ENCODE data around the gene ITLN1. TPM values are rescaled to one million over a fixed set of nuclear protein-coding genes. Genes with fewer than 3 reads are reported as not detected.

Gene ITLN1
- total and polyA plus RNA-seq, 2 donors (not counting 3 experiments of a cell fraction or from before 2014, with no cell fraction given) = 0.12 TPM; not detected in 1

DNA sequence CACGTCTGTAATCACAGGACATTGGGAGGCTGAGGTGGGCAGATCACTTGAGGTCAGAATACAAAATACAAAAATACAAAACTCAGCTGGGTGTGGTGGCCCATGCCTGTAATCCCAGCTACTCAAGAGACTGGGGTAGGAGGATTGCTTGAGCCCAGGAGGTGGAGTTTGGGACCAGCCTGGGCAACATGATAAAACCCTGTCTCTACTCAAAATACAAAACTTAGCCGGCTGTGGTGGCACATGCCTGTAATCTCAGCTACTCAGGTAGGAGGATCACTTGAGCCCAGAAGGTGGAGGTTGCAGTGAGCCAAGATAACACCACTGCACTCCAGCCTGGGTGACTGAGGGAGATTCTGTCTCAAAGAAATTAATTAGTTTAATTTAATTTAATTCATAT is 6.5 kb upstream of the ITLN1 start:
- CTCF ChIA-PET = no interaction called here
- Histone ChIP-seq H3K27ac (ENCODE audit: insufficient read depth, low read depth, low read length) (no peak overlapping the region), H3K4me1 (ENCODE audit: control insufficient read depth, extremely low read depth, insufficient read depth, low read length) (peaks cover 4% of the 10 kb centered on the region), H3K27me3 (ENCODE audit: control insufficient read depth in 2 of 2, insufficient read depth in 2 of 2, low read length in 2 of 2) (no peaks in the 10 kb centered on the region), H3K9ac (replicated peaks; ENCODE audit: extremely low read depth, insufficient read depth, low read length) (no peak overlapping the region), H4K20me1 (replicated peaks; ENCODE audit: control insufficient read depth, extremely low read depth, insufficient read depth, low read length) (no peaks in the 10 kb centered on the region), H3K9me1 (replicated peaks; ENCODE audit: control insufficient read depth, extremely low read depth, insufficient read depth, low read length) (no peaks in the 10 kb centered on the region), H3K36me3 (ENCODE audit: control insufficient read depth in 2 of 2, extremely low read depth in 1 of 2, insufficient read depth in 2 of 2, low read length in 2 of 2) (no peaks in the 10 kb centered on the region), H3K4me3 (replicated peaks in 1 of 3; ENCODE audit: insufficient read depth in 1 of 3, low read depth in 1 of 3, low read length in 3 of 3) (no peak overlapping the region), H3K79me2 (ENCODE audit: control insufficient read depth, insufficient read depth, low read length) (no peaks in the 10 kb centered on the region), H3K4me2 (ENCODE audit: insufficient read depth, low read length) (no peak overlapping the region), H2AFZ (ENCODE audit: low read depth, low read length) (no peak overlapping the region), H3K9me3 (replicated peaks; ENCODE audit: control insufficient read depth, insufficient read depth, low read length) (no peaks in the 10 kb centered on the region)
- intact Hi-C loops (cut with micrococcal nuclease) = no loop called here
- FAIRE-seq (no peak), DNase-seq (ENCODE audit: low read depth, low spot score) (no peak)
- no TSS peak for BruUV-seq (replicated peaks)
- dilution Hi-C loops (cut with MboI; ENCODE audit: extremely low pct_ligation_motif_present, low sequenced_read_pairs) = no loop called here
- POLR2A ChIA-PET = no interaction called here
- TF ChIP-seq POLR2A (IDR thresholded peaks at IDR 0.05; ENCODE audit: low read depth, low read length) = no peak
- no peak for TF ChIP-seq EZH2 (IDR thresholded peaks at IDR 0.05; ENCODE audit: borderline replicate concordance, low read depth, low read length, severe bottlenecking)
- TF ChIP-seq JUN (IDR thresholded peaks at IDR 0.05; ENCODE audit: borderline replicate concordance, insufficient read depth, insufficient read length, low read depth) = no peak
- TF ChIP-seq MYC (IDR thresholded peaks at IDR 0.05; ENCODE audit: low read depth, low read length) = no peak
- no peak for TF ChIP-seq POLR2AphosphoS5 (IDR thresholded peaks at IDR 0.05; ENCODE audit: insufficient read depth, low read depth, low read length)
- TF ChIP-seq, protein P1, sequence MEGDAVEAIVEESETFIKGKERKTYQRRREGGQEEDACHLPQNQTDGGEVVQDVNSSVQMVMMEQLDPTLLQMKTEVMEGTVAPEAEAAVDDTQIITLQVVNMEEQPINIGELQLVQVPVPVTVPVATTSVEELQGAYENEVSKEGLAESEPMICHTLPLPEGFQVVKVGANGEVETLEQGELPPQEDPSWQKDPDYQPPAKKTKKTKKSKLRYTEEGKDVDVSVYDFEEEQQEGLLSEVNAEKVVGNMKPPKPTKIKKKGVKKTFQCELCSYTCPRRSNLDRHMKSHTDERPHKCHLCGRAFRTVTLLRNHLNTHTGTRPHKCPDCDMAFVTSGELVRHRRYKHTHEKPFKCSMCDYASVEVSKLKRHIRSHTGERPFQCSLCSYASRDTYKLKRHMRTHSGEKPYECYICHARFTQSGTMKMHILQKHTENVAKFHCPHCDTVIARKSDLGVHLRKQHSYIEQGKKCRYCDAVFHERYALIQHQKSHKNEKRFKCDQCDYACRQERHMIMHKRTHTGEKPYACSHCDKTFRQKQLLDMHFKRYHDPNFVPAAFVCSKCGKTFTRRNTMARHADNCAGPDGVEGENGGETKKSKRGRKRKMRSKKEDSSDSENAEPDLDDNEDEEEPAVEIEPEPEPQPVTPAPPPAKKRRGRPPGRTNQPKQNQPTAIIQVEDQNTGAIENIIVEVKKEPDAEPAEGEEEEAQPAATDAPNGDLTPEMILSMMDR (IDR thresholded peaks at IDR 0.05; ENCODE audit: extremely low read depth in 1 of 2, insufficient read depth in 1 of 2, low read depth in 1 of 2, low read length in 2 of 2) = no peak
- TF ChIP-seq, protein P2, sequence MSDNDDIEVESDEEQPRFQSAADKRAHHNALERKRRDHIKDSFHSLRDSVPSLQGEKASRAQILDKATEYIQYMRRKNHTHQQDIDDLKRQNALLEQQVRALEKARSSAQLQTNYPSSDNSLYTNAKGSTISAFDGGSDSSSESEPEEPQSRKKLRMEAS (IDR thresholded peaks at IDR 0.05; ENCODE audit: insufficient read depth, insufficient read length) = no peak
- TF ChIP-seq GATA2 (IDR thresholded peaks at IDR 0.05; ENCODE audit: insufficient read depth, insufficient read length, low read depth, low read length) = no peak
- TF ChIP-seq FOS (IDR thresholded peaks at IDR 0.05; ENCODE audit: borderline replicate concordance, insufficient read depth, low read length) = no peak
